ENCODE measurements around the gene GNG14. TPM values are rescaled to one million over a fixed set of nuclear protein-coding genes. Genes with fewer than 3 reads are reported as not detected.

Gene GNG14
- total and polyA plus RNA-seq, 2 of the 13 experiments (the other 11 are each of a cell fraction or from before 2014, with no cell fraction given), result not detected

DNA sequence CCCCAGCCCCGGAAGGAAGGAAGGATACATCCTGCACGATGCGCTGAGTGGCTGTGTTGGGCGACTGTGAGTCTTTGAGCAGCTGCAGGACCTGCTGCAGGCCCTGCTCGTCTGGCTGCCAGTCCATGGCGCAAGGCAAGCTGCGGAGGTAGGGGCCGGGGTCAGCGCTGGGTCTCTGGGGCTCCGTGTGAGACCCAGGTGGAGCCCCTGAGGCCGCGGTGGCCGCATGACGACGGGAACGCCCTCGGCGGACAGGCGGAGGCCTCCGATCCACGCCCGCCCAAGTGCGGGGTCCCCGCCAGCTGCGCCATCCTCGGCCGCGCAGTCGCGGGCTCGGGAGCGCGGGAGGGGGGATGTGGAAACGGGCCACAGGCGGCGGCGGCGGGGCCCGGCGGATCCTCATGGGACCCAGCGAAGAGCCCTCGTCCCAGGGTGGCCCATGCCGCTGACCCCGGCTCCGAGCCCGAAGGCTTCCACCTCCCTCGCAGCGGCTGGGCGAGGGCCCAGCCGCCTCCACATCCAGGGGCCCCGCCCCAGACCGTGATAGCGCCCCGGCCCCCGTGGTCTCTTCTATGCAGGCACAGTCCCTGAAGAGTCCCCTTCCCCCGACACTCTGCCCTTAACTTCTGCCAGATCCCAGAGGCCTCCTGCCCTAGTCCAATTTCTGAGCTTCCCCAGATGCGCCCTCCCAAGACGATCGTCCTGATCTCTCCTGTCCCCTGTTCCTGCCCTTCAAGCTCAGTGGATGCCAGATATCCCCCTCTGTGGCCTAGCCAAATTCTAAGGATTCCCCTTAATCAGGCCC lies 33.3 kb downstream of the GNG14 start (continued):
- TF ChIP-seq, protein P1, sequence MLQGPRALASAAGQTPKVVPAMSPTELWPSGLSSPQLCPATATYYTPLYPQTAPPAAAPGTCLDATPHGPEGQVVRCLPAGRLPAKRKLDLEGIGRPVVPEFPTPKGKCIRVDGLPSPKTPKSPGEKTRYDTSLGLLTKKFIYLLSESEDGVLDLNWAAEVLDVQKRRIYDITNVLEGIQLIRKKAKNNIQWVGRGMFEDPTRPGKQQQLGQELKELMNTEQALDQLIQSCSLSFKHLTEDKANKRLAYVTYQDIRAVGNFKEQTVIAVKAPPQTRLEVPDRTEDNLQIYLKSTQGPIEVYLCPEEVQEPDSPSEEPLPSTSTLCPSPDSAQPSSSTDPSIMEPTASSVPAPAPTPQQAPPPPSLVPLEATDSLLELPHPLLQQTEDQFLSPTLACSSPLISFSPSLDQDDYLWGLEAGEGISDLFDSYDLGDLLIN (CRISPR knock-in tag; IDR thresholded peaks at IDR 0.05; ENCODE audit: borderline replicate concordance), result no peak
- TF ChIP-seq ZBTB14 (CRISPR knock-in tag; IDR thresholded peaks at IDR 0.05), result no peak
- TF ChIP-seq ZNF557 (CRISPR knock-in tag; IDR thresholded peaks at IDR 0.05), result no peak
- peak in 1 of 2 experiments; percentile 12; a peak in 1 of 4 replicates for TF ChIP-seq HMGXB4 (CRISPR knock-in tag; IDR thresholded peaks at IDR 0.05; ENCODE audit: borderline replicate concordance in 1 of 2, low read depth in 1 of 2)
- TF ChIP-seq ZFP82 (CRISPR knock-in tag; IDR thresholded peaks at IDR 0.05; ENCODE audit: borderline replicate concordance), result no peak
- TF ChIP-seq ZBTB7B (CRISPR knock-in tag; IDR thresholded peaks at IDR 0.05), result no peak
- no peak for TF ChIP-seq MAFK (conservative IDR thresholded peaks at IDR 0.05 in 1 of 2, IDR thresholded peaks at IDR 0.05 in 1 of 2; ENCODE audit: low read length in 2 of 2)
- no peak for TF ChIP-seq CAMTA2 (CRISPR knock-in tag; IDR thresholded peaks at IDR 0.05; ENCODE audit: borderline replicate concordance)
- no peak for TF ChIP-seq ZNF891 (CRISPR knock-in tag; IDR thresholded peaks at IDR 0.05)
- TF ChIP-seq ZFX (CRISPR knock-in tag; IDR thresholded peaks at IDR 0.05; ENCODE audit: low read depth), result peak; percentile 39
- peak; percentile 20 for TF ChIP-seq SRSF1 (optimal IDR thresholded peaks at IDR 0.05; ENCODE audit: low read depth, low read length)
- no peak for TF ChIP-seq SNRNP70 (IDR thresholded peaks at IDR 0.05; ENCODE audit: low read depth, low read length)
